Activated CD4-positive, alpha-beta T cell treated with anti-CD3 and anti-CD28 coated beads for 36 hours (primary cell): ENCODE data around the gene PHPT1. TPM values are rescaled to one million over a fixed set of nuclear protein-coding genes. Genes with fewer than 3 reads are reported as not detected.

Source experiments
- ATAC-seq: fragments of 200-7000 bp; cut with Tn5 transposase; one replicate; pipeline ENCODE4 v1.10.0; 2021; ENCODE audit warnings: mild to moderate bottlenecking, moderate library complexity
- CTCF ChIA-PET: fragments of 350-600 bp; sonication (Branson Sonifier 250); formaldehyde crosslinking; loops from one replicate; lab custom pipeline; 2021; ENCODE audit warnings: antibody characterized with exemption; lab: Charles Lee
- POLR2A ChIA-PET: fragments of 350-600 bp; sonication (Branson Sonifier 250); formaldehyde crosslinking; loops from one replicate; lab custom pipeline; 2021; ENCODE audit warnings: antibody characterized with exemption, inconsistent platforms; lab: Charles Lee
- DNase-seq: peaks from one replicate; pipeline ENCODE4 v3.0.0-alpha.2; 2020
- H3K27ac Mint-ChIP-seq: one replicate; pipeline ENCODE4 v1.8.0; 2021; ENCODE audit warnings: mixed read lengths
- H3K27me3 Mint-ChIP-seq: one replicate; pipeline ENCODE4 v1.8.0; 2021; ENCODE audit warnings: mixed read lengths
- H3K36me3 Mint-ChIP-seq: one replicate; pipeline ENCODE4 v1.8.0; 2021; ENCODE audit warnings: low read depth, mixed read lengths
- H3K4me1 Mint-ChIP-seq: one replicate; pipeline ENCODE4 v1.8.0; 2021; ENCODE audit warnings: mixed read lengths
- H3K4me3 Mint-ChIP-seq: one replicate; pipeline ENCODE4 v1.8.0; 2021; ENCODE audit warnings: mild to moderate bottlenecking, moderate library complexity, mixed read lengths
- H3K9me3 Mint-ChIP-seq: one replicate; pipeline ENCODE4 v1.8.0; 2021; ENCODE audit warnings: low read depth, mixed read lengths
- intact Hi-C, 2 experiments: fragments of 100-400 bp; cut with DNase I in 1 of 2; cut with micrococcal nuclease in 1 of 2; formaldehyde crosslinking; loops; one replicate each; pipeline versions ENCODE4 v1.14.2 to v1.15.1; 2022 to 2024; cut with DNase I, micrococcal nuclease
- total RNA-seq, 2 experiments: library from RNA; stranded (reverse); gene quantifications; one replicate each; pipeline ENCODE4 v1.2.3, GENCODE V29; 2021

PHPT1 gene
- total RNA-seq, 2 experiments from 2014 or later: 94.5 to 98.9 TPM

GRCh38 chr9:136852664-136853595 is 3.7 kb downstream of the PHPT1 start:
- Mint-ChIP-seq H3K4me1 (peaks cover 3% of the 10 kb centered on the region), H3K36me3 (peaks cover 5% of the 10 kb centered on the region), H3K27ac (no peak overlapping the region), H3K27me3 (no peaks in the 10 kb centered on the region), H3K4me3 (no peak overlapping the region), H3K9me3 (no peaks in the 10 kb centered on the region)
- CTCF ChIA-PET: interaction anchor here (0.5 kb wide), 1 partner anchor 404 kb away, joined by 3 read pairs; no protein-coding TSS in a partner anchor
- intact Hi-C loops: no loop called here
- POLR2A ChIA-PET: no interaction called here
- ATAC-seq: no peak
- DNase-seq: peak; percentile 6

GRCh38 chr9:136853596-136854112 is 4.4 kb downstream of the PHPT1 start:
- no peak overlapping the region for H3K27ac Mint-ChIP-seq
- ATAC-seq (no peak), DNase-seq (peak; percentile 25)
- ChIA-PET CTCF (interaction anchor here (0.5 kb wide), 1 partner anchor 403 kb away, joined by 3 read pairs; no protein-coding TSS in a partner anchor), POLR2A (no interaction called here)
- H3K9me3 Mint-ChIP-seq: no peaks in the 10 kb centered on the region
- H3K4me1 Mint-ChIP-seq: peaks cover 2% of the 10 kb centered on the region
- peaks cover 5% of the 10 kb centered on the region for H3K36me3 Mint-ChIP-seq
- H3K27me3 Mint-ChIP-seq: no peaks in the 10 kb centered on the region
- no peak overlapping the region for H3K4me3 Mint-ChIP-seq
- intact Hi-C loops: no loop called here

- Mint-ChIP-seq H3K27ac (no peak overlapping the region), H3K9me3 (no peaks in the 10 kb centered on the region), H3K27me3 (no peaks in the 10 kb centered on the region), H3K4me1 (peaks cover 2% of the 10 kb centered on the region), H3K4me3 (no peak overlapping the region), H3K36me3 (peaks cover 5% of the 10 kb centered on the region)
- POLR2A ChIA-PET: no interaction called here
- peak; percentile 5 for DNase-seq
- no peak for ATAC-seq
- CTCF ChIA-PET: no interaction called here
- intact Hi-C loops: no loop called here
Observed at GRCh38 chr9:136854113-136854841, 5.1 kb downstream of the PHPT1 start.

GRCh38 chr9:136854842-136855460 is 5.7 kb downstream of the PHPT1 start:
- ChIA-PET POLR2A (interaction anchor here (0.6 kb wide), 1 partner anchor 128 kb away, joined by 5 read pairs; no protein-coding TSS in a partner anchor), CTCF (no interaction called here)
- H3K9me3 Mint-ChIP-seq: no peaks in the 10 kb centered on the region
- no peak for ATAC-seq
- H3K27me3 Mint-ChIP-seq: no peaks in the 10 kb centered on the region
- H3K36me3 Mint-ChIP-seq: peaks cover 5% of the 10 kb centered on the region
- intact Hi-C loops: no loop called here
- DNase-seq: no peak
- H3K4me3 Mint-ChIP-seq: no peak overlapping the region
- no peaks in the 10 kb centered on the region for H3K4me1 Mint-ChIP-seq
- no peak overlapping the region for H3K27ac Mint-ChIP-seq

GRCh38 chr9:136855461-136856078 is 6.4 kb downstream of the PHPT1 start:
- Mint-ChIP-seq H3K4me3 (no peak overlapping the region), H3K27ac (no peak overlapping the region), H3K36me3 (peaks cover 4% of the 10 kb centered on the region), H3K9me3 (no peaks in the 10 kb centered on the region), H3K27me3 (no peaks in the 10 kb centered on the region), H3K4me1 (no peaks in the 10 kb centered on the region)
- ChIA-PET POLR2A (interaction anchor here (0.6 kb wide), 1 partner anchor 129 kb away, joined by 5 read pairs; no protein-coding TSS in a partner anchor), CTCF (interaction anchor here (0.6 to 1.3 kb wide), 2 partner anchors 35 to 567 kb away, joined by 3 to 4 read pairs; no protein-coding TSS in a partner anchor)
- no peak for DNase-seq
- intact Hi-C loops: no loop called here
- no peak for ATAC-seq

- ATAC-seq (no peak), DNase-seq (no peak)
- H3K4me1 Mint-ChIP-seq: no peaks in the 10 kb centered on the region
- ChIA-PET CTCF (interaction anchor here (0.6 to 1.3 kb wide), 3 partner anchors 11 to 566 kb away, joined by 3 to 4 read pairs (median 3); no protein-coding TSS in a partner anchor), POLR2A (no interaction called here)
- H3K27me3 Mint-ChIP-seq: no peaks in the 10 kb centered on the region
- intact Hi-C loops: no loop called here
- no peak overlapping the region for H3K27ac Mint-ChIP-seq
- H3K36me3 Mint-ChIP-seq: peaks cover 2% of the 10 kb centered on the region
- no peak overlapping the region for H3K4me3 Mint-ChIP-seq
- no peaks in the 10 kb centered on the region for H3K9me3 Mint-ChIP-seq
Observed at GRCh38 chr9:136856079-136856476, 6.9 kb downstream of the PHPT1 start.

GRCh38 chr9:136856541-136857141 is 7.4 kb downstream of the PHPT1 start:
- Mint-ChIP-seq H3K4me1 (no peaks in the 10 kb centered on the region), H3K4me3 (no peak overlapping the region), H3K36me3 (peaks cover 2% of the 10 kb centered on the region), H3K9me3 (no peaks in the 10 kb centered on the region), H3K27ac (no peak overlapping the region), H3K27me3 (no peaks in the 10 kb centered on the region)
- ATAC-seq (no peak), DNase-seq (no peak)
- CTCF ChIA-PET: interaction anchor here (0.6 to 1.3 kb wide), 3 partner anchors 11 to 565 kb away, joined by 3 to 4 read pairs (median 3); no protein-coding TSS in a partner anchor
- POLR2A ChIA-PET: no interaction called here
- intact Hi-C loops: no loop called here

GRCh38 chr9:136857166-136857565 is 8.0 kb downstream of the PHPT1 start:
- POLR2A ChIA-PET: no interaction called here

GRCh38 chr9:136857581-136858412 is 8.6 kb downstream of the PHPT1 start:
- H3K4me1 Mint-ChIP-seq: no peaks in the 10 kb centered on the region
- POLR2A ChIA-PET: no interaction called here
- no peak overlapping the region for H3K4me3 Mint-ChIP-seq
- CTCF ChIA-PET: no interaction called here
- H3K9me3 Mint-ChIP-seq: no peaks in the 10 kb centered on the region
- ATAC-seq: peak; percentile 8
- DNase-seq: no peak
- no peak overlapping the region for H3K27ac Mint-ChIP-seq
- intact Hi-C loops: no loop called here
- peaks cover 3% of the 10 kb centered on the region for H3K36me3 Mint-ChIP-seq
- H3K27me3 Mint-ChIP-seq: no peaks in the 10 kb centered on the region

More at GRCh38 chr9:136857166-136857565, 8.0 kb downstream of the PHPT1 start:
- no peak overlapping the region for H3K4me3 Mint-ChIP-seq
- H3K4me1 Mint-ChIP-seq: no peaks in the 10 kb centered on the region
- DNase-seq (no peak), ATAC-seq (no peak)
- H3K27ac Mint-ChIP-seq: no peak overlapping the region
- H3K27me3 Mint-ChIP-seq: no peaks in the 10 kb centered on the region
- CTCF ChIA-PET: interaction anchor here (1.3 kb wide), 1 partner anchor 34 kb away, joined by 4 read pairs; no protein-coding TSS in a partner anchor
- no peaks in the 10 kb centered on the region for H3K9me3 Mint-ChIP-seq
- intact Hi-C loops: no loop called here
- H3K36me3 Mint-ChIP-seq: peaks cover 2% of the 10 kb centered on the region

- Mint-ChIP-seq H3K36me3 (peaks cover 6% of the 10 kb centered on the region), H3K4me3 (no peak overlapping the region), H3K27ac (no peak overlapping the region), H3K9me3 (no peaks in the 10 kb centered on the region), H3K4me1 (no peaks in the 10 kb centered on the region), H3K27me3 (no peaks in the 10 kb centered on the region)
- ATAC-seq: no peak
- CTCF ChIA-PET: interaction anchor here (0.6 kb wide), 1 partner anchor 331 kb away, joined by 3 read pairs; no protein-coding TSS in a partner anchor
- intact Hi-C loops: no loop called here
- POLR2A ChIA-PET: no interaction called here
- no peak for DNase-seq
Observed at GRCh38 chr9:136858452-136858843, 9.2 kb downstream of the PHPT1 start.
